ENCODE results near the gene BRD8. TPM values are rescaled to one million over a fixed set of nuclear protein-coding genes. Genes with fewer than 3 reads are reported as not detected.

Gene BRD8
- total RNA-seq, 1 experiment from 2014 or later: 93.4 TPM

DNA sequence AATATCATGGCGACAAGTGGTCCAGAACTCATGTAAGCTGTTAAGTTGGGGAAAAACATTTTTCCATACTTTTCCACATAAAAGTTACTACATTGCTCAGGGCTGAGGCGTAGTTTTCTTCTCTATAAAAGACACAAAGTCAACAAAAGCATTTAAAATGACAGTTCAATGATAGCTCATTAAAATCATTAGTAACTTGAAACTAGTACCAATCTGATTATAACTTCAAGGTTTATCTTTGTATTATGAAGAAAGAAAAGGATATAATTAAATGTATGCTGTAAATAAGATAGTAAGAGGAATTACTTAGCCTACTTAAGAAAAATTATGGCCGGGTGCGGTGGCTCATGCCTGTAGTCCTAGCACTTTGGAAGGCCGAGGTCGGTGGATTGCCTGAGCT is 49.1 kb downstream of the BRD8 start:
- POLR2A ChIA-PET: interaction anchor here (0.6 kb wide), 1 partner anchor 885 kb away, joined by 3 read pairs; no protein-coding TSS in a partner anchor

DNA sequence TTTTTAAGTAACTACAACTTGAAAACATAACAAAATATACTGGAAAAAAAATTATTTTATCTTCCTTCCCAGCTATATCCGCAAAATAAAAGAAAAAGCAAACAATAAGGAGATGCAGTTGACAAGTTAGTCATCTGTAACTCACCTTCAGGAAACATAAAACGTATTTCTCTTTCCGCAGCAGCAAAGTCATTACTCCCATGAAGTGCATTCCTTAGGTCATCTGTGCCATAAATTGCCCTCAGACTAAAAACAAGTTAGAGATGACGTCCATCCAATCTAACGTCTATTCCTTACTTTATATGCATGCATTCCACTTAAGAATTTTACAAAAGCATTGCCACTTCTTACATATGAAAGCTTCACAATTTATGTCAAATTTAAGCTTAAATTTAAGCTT is 50.1 kb downstream of the BRD8 start:
- Mint-ChIP-seq H3K9me3 (ENCODE audit: unreplicated experiment) (no peaks in the 10 kb centered on the region), H3K36me3 (ENCODE audit: insufficient read depth, unreplicated experiment) (no peaks in the 10 kb centered on the region), H3K4me3 (ENCODE audit: unreplicated experiment) (no peak overlapping the region), H3K4me1 (ENCODE audit: insufficient read depth, unreplicated experiment) (peaks cover under 1% of the 10 kb centered on the region), H3K27ac (ENCODE audit: low read depth, unreplicated experiment) (no peak overlapping the region), H3K27me3 (ENCODE audit: insufficient read depth, unreplicated experiment) (peaks cover 24% of the 10 kb centered on the region)
- BruUV-seq (replicated peaks): no TSS peak
- TF ChIP-seq, protein P1, sequence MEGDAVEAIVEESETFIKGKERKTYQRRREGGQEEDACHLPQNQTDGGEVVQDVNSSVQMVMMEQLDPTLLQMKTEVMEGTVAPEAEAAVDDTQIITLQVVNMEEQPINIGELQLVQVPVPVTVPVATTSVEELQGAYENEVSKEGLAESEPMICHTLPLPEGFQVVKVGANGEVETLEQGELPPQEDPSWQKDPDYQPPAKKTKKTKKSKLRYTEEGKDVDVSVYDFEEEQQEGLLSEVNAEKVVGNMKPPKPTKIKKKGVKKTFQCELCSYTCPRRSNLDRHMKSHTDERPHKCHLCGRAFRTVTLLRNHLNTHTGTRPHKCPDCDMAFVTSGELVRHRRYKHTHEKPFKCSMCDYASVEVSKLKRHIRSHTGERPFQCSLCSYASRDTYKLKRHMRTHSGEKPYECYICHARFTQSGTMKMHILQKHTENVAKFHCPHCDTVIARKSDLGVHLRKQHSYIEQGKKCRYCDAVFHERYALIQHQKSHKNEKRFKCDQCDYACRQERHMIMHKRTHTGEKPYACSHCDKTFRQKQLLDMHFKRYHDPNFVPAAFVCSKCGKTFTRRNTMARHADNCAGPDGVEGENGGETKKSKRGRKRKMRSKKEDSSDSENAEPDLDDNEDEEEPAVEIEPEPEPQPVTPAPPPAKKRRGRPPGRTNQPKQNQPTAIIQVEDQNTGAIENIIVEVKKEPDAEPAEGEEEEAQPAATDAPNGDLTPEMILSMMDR (IDR thresholded peaks at IDR 0.05; ENCODE audit: unreplicated experiment): no peak
- intact Hi-C loops (cut with micrococcal nuclease): no loop called here
- no peak for DNase-seq (ENCODE audit: unreplicated experiment)
- ChIA-PET CTCF (interaction anchor here (0.6 to 8.1 kb wide), 5 partner anchors 13 to 499 kb away, joined by 3 to 199 read pairs (median 12); no protein-coding TSS in a partner anchor), POLR2A (no interaction called here)

More for the DNA sequence above, 49.1 kb downstream of the BRD8 start:
- H3K27ac Mint-ChIP-seq (ENCODE audit: low read depth, unreplicated experiment): no peak overlapping the region
- H3K4me3 Mint-ChIP-seq (ENCODE audit: unreplicated experiment): no peak overlapping the region
- H3K27me3 Mint-ChIP-seq (ENCODE audit: insufficient read depth, unreplicated experiment): peaks cover 24% of the 10 kb centered on the region
- no peak for DNase-seq (ENCODE audit: unreplicated experiment)
- CTCF ChIA-PET: interaction anchor here (0.6 to 8.1 kb wide), 14 partner anchors 12 to 500 kb away, joined by 3 to 199 read pairs (median 3); no protein-coding TSS in a partner anchor
- no peaks in the 10 kb centered on the region for H3K9me3 Mint-ChIP-seq (ENCODE audit: unreplicated experiment)
- peaks cover 5% of the 10 kb centered on the region for H3K4me1 Mint-ChIP-seq (ENCODE audit: insufficient read depth, unreplicated experiment)
- intact Hi-C loops (cut with micrococcal nuclease): no loop called here
- H3K36me3 Mint-ChIP-seq (ENCODE audit: insufficient read depth, unreplicated experiment): no peaks in the 10 kb centered on the region
- TF ChIP-seq, protein P1 (IDR thresholded peaks at IDR 0.05; ENCODE audit: unreplicated experiment): no peak
- BruUV-seq (replicated peaks): no TSS peak

DNA sequence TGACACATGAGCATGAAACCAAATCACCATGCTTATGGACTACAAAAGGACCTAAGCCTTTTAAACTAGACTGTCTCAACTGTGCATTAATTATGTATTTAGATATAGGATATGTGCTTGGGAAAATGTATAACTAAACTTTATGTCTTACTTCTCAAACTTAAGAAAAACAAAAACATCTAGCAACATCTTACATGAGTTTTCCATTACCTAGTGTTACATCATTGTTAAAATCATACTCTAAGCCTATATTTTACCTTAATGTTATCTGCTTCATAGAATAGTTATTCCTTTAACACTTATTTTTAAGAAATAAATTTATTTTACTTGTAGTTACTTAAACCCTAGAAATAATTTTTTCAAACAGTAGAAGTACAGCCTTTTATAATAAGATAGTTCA is 63.2 kb downstream of the BRD8 start:
- ChIA-PET CTCF (interaction anchor here (0.6 kb wide), 1 partner anchor 13 kb away, joined by 3 read pairs; no protein-coding TSS in a partner anchor), POLR2A (no interaction called here)
- no peak for DNase-seq (ENCODE audit: unreplicated experiment)
- H3K9me3 Mint-ChIP-seq (ENCODE audit: unreplicated experiment): no peaks in the 10 kb centered on the region
- no peak overlapping the region for H3K4me3 Mint-ChIP-seq (ENCODE audit: unreplicated experiment)
- no peaks in the 10 kb centered on the region for H3K36me3 Mint-ChIP-seq (ENCODE audit: insufficient read depth, unreplicated experiment)
- no peak overlapping the region for H3K27ac Mint-ChIP-seq (ENCODE audit: low read depth, unreplicated experiment)
- intact Hi-C loops (cut with micrococcal nuclease): no loop called here
- H3K4me1 Mint-ChIP-seq (ENCODE audit: insufficient read depth, unreplicated experiment): peaks cover 5% of the 10 kb centered on the region
- TF ChIP-seq, protein P1 (IDR thresholded peaks at IDR 0.05; ENCODE audit: unreplicated experiment): no peak
- BruUV-seq (replicated peaks): no TSS peak
- peaks cover 20% of the 10 kb centered on the region for H3K27me3 Mint-ChIP-seq (ENCODE audit: insufficient read depth, unreplicated experiment)

DNA sequence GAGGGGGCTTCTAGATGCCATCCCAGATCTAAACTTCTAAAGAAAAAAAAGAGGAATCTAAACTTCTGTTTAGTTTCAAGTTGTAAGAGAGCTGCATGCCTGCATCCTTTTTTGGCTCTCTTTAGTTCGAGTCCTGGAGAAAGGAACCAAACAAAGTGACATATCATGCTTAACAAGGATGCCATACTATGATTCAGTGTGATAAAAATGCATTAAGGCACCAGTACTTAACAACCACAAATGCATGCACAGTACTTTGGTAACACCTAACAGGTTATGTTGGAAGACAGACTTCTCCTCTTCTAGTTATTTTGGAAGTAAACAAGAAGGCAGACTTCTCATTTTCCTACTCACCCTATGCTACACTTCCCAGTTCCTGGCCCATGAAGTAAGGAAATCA is 66.5 kb downstream of the BRD8 start:
- no peaks in the 10 kb centered on the region for H3K9me3 Mint-ChIP-seq (ENCODE audit: unreplicated experiment)
- no peak for DNase-seq (ENCODE audit: unreplicated experiment)
- intact Hi-C loops (cut with micrococcal nuclease): loop anchor here (2.0 kb wide), 1 partner anchor 35 kb away; no protein-coding TSS in a partner anchor

More for the DNA sequence above, 66.5 kb downstream of the BRD8 start:
- H3K27ac Mint-ChIP-seq (ENCODE audit: low read depth, unreplicated experiment): no peak overlapping the region
- H3K4me1 Mint-ChIP-seq (ENCODE audit: insufficient read depth, unreplicated experiment): peaks cover 5% of the 10 kb centered on the region
- ChIA-PET CTCF (interaction anchor here (2.0 to 3.5 kb wide), 4 partner anchors 22 to 76 kb away, joined by 5 to 17 read pairs (median 10); no protein-coding TSS in a partner anchor), POLR2A (interaction anchor here (0.7 kb wide), 1 partner anchor 491 kb away, joined by 3 read pairs; no protein-coding TSS in a partner anchor)
- H3K36me3 Mint-ChIP-seq (ENCODE audit: insufficient read depth, unreplicated experiment): no peaks in the 10 kb centered on the region
- no peak overlapping the region for H3K4me3 Mint-ChIP-seq (ENCODE audit: unreplicated experiment)
- no TSS peak for BruUV-seq (replicated peaks)
- peaks cover 39% of the 10 kb centered on the region for H3K27me3 Mint-ChIP-seq (ENCODE audit: insufficient read depth, unreplicated experiment)
- TF ChIP-seq, protein P1 (IDR thresholded peaks at IDR 0.05; ENCODE audit: unreplicated experiment): no peak

Measured in MCF 10A (cell line).